Fibroblast of lung (primary cell): ENCODE measurements around the gene PLEKHG1. TPM values are rescaled to one million over a fixed set of nuclear protein-coding genes. Genes with fewer than 3 reads are reported as not detected.

Source experiments
- DNase-seq, 2 donors: peaks; one replicate each; pipeline versions ENCODE4 v3.0.0 to v3.0.0-alpha.2; 2010; ENCODE audit warnings: low read depth in 2 of 2
- H2AFZ ChIP-seq: 2 replicates; pipeline ENCODE4 v1.5.1; 2012; ENCODE audit warnings: low read length, control low read depth, inconsistent platforms
- H3K27ac ChIP-seq: 2 replicates; pipeline ENCODE4 v1.5.1; 2011; ENCODE audit warnings: low read length, control low read depth; ENCODE audit not compliant: insufficient read depth
- H3K27me3 ChIP-seq: 2 replicates; pipeline ENCODE4 v1.5.1; 2011; ENCODE audit warnings: mild to moderate bottlenecking, low read length; ENCODE audit not compliant: control insufficient read depth, insufficient read depth
- H3K36me3 ChIP-seq: 2 replicates; pipeline ENCODE4 v1.5.1; 2011; ENCODE audit warnings: low read length; ENCODE audit not compliant: control insufficient read depth, insufficient read depth
- H3K4me1 ChIP-seq: 2 replicates; pipeline ENCODE4 v1.5.1; 2011; ENCODE audit warnings: low read length; ENCODE audit not compliant: control insufficient read depth, insufficient read depth; ENCODE audit errors: extremely low read depth
- H3K4me2 ChIP-seq: 2 replicates; pipeline ENCODE4 v1.5.1; 2011; ENCODE audit warnings: low read length, control low read depth; ENCODE audit not compliant: insufficient read depth; ENCODE audit errors: extremely low read depth
- H3K4me3 ChIP-seq, 4 experiments: fragments of 200-600 bp in 1 of 4; sonication (generic) in 1 of 4; replicated peaks in 1 of 4; 2 replicates each; pipeline ENCODE4 v1.5.1; 2011 to 2016; ENCODE audit warnings: low read length in 4 of 4, low read depth in 3 of 4, mild to moderate bottlenecking in 3 of 4, control low read depth in 2 of 4, inconsistent platforms in 1 of 4, mixed read lengths in 1 of 4; ENCODE audit not compliant: insufficient read depth in 1 of 4; ENCODE audit errors: control extremely low read depth in 1 of 4
- H3K79me2 ChIP-seq: 2 replicates; pipeline ENCODE4 v1.5.1; 2012; ENCODE audit warnings: mild to moderate bottlenecking, low read length, inconsistent platforms; ENCODE audit not compliant: control insufficient read depth, insufficient read depth
- H3K9ac ChIP-seq: 2 replicates; pipeline ENCODE4 v1.5.1; 2011; ENCODE audit warnings: mild to moderate bottlenecking, low read length, control low read depth; ENCODE audit not compliant: insufficient read depth
- H3K9me3 ChIP-seq: 2 replicates; pipeline ENCODE4 v1.5.1; 2012; ENCODE audit warnings: low read depth, low read length; ENCODE audit not compliant: control insufficient read depth, insufficient read depth
- H4K20me1 ChIP-seq: 2 replicates; pipeline ENCODE4 v1.5.1; 2011; ENCODE audit warnings: low read length; ENCODE audit not compliant: control insufficient read depth, insufficient read depth; ENCODE audit errors: extremely low read depth
- EZH2 ChIP-seq: IDR thresholded peaks from 2 replicates; pipeline ENCODE4 v1.5.1; 2012; ENCODE audit warnings: low read length, control low read depth, mild to moderate bottlenecking; ENCODE audit errors: missing control alignments
- polyA plus RNA-seq, 2 donors: library from polyadenylated mRNA; depleted of rRNA in 1 of 2; stranded (reverse) in 1 of 2; unstranded in 1 of 2; fragments of >200 nt; gene quantifications; 2 replicates each; pipeline ENCODE4 v1.2.1, GENCODE V29; 2011 to 2012; ENCODE audit warnings: missing spikeins in 1 of 2
- total RNA-seq: library from RNA; depleted of rRNA; stranded (reverse); fragments of >200 nt; gene quantifications from 2 replicates; pipeline ENCODE4 v1.2.1, GENCODE V29; 2014
- TF ChIP-seq, protein P1 (sequence below), 2 donors: IDR thresholded peaks in 1 of 2; conservative IDR thresholded peaks in 1 of 2; 1 replicate in 1 of 2; 2 replicates in 1 of 2; pipeline ENCODE4 v1.5.1; 2011 to 2012; ENCODE audit warnings: low read length in 2 of 2, control low read depth in 1 of 2, inconsistent platforms in 1 of 2, low read depth in 1 of 2, mild to moderate bottlenecking in 1 of 2

The PLEKHG1 gene
- total and polyA plus RNA-seq, 2 donors (not counting 1 experiment from before 2014, with no cell fraction given) = 0.30 to 12.7 TPM

DNA sequence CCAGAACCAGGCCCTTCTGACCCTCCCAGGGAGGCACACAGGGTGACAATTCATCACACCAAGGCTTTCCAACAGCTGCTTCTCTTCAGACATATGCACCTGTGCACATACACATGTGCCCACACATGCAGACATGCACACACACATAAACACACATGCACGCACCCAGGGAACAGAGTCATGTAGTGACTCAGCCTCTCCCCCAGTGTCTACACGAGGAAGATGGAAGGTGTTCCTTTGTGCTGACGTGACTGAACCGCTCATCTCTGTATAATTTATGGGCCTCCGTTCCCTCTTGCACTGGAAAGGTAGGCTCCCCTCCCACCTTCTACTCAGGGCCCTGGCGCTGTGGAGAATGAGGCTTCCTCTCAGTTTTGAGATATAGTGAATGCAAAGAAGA is 23.8 kb upstream of the PLEKHG1 start:
- Histone ChIP-seq H4K20me1 (no peaks in the 10 kb centered on the region), H2AFZ (no peak overlapping the region), H3K4me2 (no peak overlapping the region), H3K79me2 (no peaks in the 10 kb centered on the region), H3K36me3 (no peaks in the 10 kb centered on the region), H3K9ac (no peak overlapping the region), H3K9me3 (no peaks in the 10 kb centered on the region), H3K4me1 (no peaks in the 10 kb centered on the region), H3K27me3 (no peaks in the 10 kb centered on the region), H3K27ac (no peak overlapping the region), H3K4me3 (no peak overlapping the region)
- DNase-seq = no peak
- TF ChIP-seq EZH2 = no peak

DNA sequence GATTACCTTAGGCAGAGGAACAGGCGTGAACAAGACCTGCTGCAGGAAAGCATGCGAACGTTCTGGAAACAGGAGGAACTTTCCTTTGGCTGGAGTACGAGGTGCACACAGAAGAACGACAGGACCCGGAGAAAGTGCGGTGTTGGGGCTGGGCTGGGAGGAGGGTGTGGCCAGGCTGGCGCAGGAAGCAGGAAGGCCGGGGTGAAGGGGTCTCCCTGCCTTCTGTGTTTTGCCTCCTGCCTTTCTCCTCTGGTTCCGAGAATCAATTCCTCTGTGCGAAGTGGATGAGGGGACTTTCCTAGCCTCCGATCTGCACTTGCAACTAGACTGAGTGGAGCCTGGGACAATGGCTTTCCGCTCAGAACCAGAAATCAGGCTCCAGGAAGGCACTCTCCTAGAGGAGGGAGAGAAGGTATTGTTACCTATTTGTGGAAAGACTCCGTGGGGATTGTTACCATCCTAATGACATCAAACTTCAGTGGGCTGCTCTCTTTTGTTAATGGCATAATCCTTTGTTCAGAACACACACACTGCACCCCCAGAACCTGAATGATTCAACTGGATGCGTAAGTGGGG is 22.9 kb upstream of the PLEKHG1 start:
- no peak overlapping the region for H3K4me3 ChIP-seq
- no peaks in the 10 kb centered on the region for H3K36me3 ChIP-seq
- no peaks in the 10 kb centered on the region for H3K79me2 ChIP-seq
- no peak overlapping the region for H3K4me2 ChIP-seq
- no peak overlapping the region for H2AFZ ChIP-seq
- no peak for DNase-seq
- TF ChIP-seq, protein P1, sequence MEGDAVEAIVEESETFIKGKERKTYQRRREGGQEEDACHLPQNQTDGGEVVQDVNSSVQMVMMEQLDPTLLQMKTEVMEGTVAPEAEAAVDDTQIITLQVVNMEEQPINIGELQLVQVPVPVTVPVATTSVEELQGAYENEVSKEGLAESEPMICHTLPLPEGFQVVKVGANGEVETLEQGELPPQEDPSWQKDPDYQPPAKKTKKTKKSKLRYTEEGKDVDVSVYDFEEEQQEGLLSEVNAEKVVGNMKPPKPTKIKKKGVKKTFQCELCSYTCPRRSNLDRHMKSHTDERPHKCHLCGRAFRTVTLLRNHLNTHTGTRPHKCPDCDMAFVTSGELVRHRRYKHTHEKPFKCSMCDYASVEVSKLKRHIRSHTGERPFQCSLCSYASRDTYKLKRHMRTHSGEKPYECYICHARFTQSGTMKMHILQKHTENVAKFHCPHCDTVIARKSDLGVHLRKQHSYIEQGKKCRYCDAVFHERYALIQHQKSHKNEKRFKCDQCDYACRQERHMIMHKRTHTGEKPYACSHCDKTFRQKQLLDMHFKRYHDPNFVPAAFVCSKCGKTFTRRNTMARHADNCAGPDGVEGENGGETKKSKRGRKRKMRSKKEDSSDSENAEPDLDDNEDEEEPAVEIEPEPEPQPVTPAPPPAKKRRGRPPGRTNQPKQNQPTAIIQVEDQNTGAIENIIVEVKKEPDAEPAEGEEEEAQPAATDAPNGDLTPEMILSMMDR (conservative IDR thresholded peaks at IDR 0.05 in 1 of 2, IDR thresholded peaks at IDR 0.05 in 1 of 2; ENCODE audit: low read depth in 1 of 2, low read length in 2 of 2) = no peak
- no peak for TF ChIP-seq EZH2
- no peaks in the 10 kb centered on the region for H3K9me3 ChIP-seq
- H3K4me1 ChIP-seq = no peaks in the 10 kb centered on the region
- H3K9ac ChIP-seq = no peak overlapping the region
- H3K27ac ChIP-seq = no peak overlapping the region
- H3K27me3 ChIP-seq = no peaks in the 10 kb centered on the region
- H4K20me1 ChIP-seq = no peaks in the 10 kb centered on the region

DNA sequence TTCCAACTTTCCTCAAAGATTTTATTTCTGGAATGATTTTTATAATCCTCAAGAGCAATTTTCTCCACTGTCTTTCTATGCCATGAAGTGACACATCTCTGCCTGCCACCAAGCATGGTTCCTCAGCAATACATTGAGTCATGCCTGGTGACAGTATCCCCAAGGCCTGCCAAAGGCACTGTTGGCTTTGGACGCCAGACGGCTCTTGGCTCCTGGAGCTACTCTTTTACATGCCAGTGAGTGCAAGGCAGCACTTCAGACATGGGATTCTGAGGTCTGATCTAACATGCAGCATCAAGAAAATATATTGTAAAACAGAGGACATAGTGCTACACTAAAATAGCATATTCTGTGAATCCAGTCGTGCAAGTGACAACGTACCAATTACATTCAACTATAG is 20.1 kb upstream of the PLEKHG1 start:
- Histone ChIP-seq H3K4me2 (no peak overlapping the region), H3K27me3 (no peaks in the 10 kb centered on the region), H3K4me1 (no peaks in the 10 kb centered on the region), H2AFZ (no peak overlapping the region), H3K79me2 (no peaks in the 10 kb centered on the region), H3K9ac (no peak overlapping the region), H3K27ac (no peak overlapping the region), H3K36me3 (no peaks in the 10 kb centered on the region), H3K4me3 (no peak overlapping the region), H3K9me3 (no peaks in the 10 kb centered on the region), H4K20me1 (no peaks in the 10 kb centered on the region)
- TF ChIP-seq, protein P1 (conservative IDR thresholded peaks at IDR 0.05 in 1 of 2, IDR thresholded peaks at IDR 0.05 in 1 of 2; ENCODE audit: low read depth in 1 of 2, low read length in 2 of 2) = no peak
- TF ChIP-seq EZH2 = no peak
- DNase-seq = no peak
